ENCODE results near the gene OSTC. TPM values are rescaled to one million over a fixed set of nuclear protein-coding genes. Genes with fewer than 3 reads are reported as not detected.

The OSTC gene
- total RNA-seq, 1 donor = 451 TPM

- no peak for TF ChIP-seq CTCF (IDR thresholded peaks at IDR 0.05; ENCODE audit: insufficient read depth, low read depth, low read length)
- DNase-seq (ENCODE audit: low read depth) = peak; percentile 76
- H3K4me3 ChIP-seq (ENCODE audit: low read depth, low read length) = no peak overlapping the region
Observed at GRCh38 chr4:108644237-108644636, 6.2 kb upstream of the OSTC start.

- no peak overlapping the region for H3K4me3 ChIP-seq (ENCODE audit: low read depth, low read length)
- DNase-seq (ENCODE audit: low read depth) = no peak
- no peak for TF ChIP-seq CTCF (IDR thresholded peaks at IDR 0.05; ENCODE audit: insufficient read depth, low read depth, low read length)
Observed at GRCh38 chr4:108646706-108647105, 3.7 kb upstream of the OSTC start.

GRCh38 chr4:108649863-108650211, 562 bp upstream of the OSTC start:
- TF ChIP-seq CTCF (IDR thresholded peaks at IDR 0.05; ENCODE audit: insufficient read depth, low read depth, low read length) = no peak
- no peak for DNase-seq (ENCODE audit: low read depth)
- peak overlapping the region; percentile 77 for H3K4me3 ChIP-seq (ENCODE audit: low read depth, low read length)

GRCh38 chr4:108651014-108651791, 804 bp downstream of the OSTC start:
- TF ChIP-seq CTCF (IDR thresholded peaks at IDR 0.05; ENCODE audit: insufficient read depth, low read depth, low read length) = no peak
- peak; percentile 80 for DNase-seq (ENCODE audit: low read depth)
- H3K4me3 ChIP-seq (ENCODE audit: low read depth, low read length) = peak overlapping the region; percentile 77

GRCh38 chr4:108662629-108663028, 12.2 kb downstream of the OSTC start:
- no peak for DNase-seq (ENCODE audit: low read depth)
- TF ChIP-seq CTCF (IDR thresholded peaks at IDR 0.05; ENCODE audit: insufficient read depth, low read depth, low read length) = no peak
- no peak overlapping the region for H3K4me3 ChIP-seq (ENCODE audit: low read depth, low read length)

GRCh38 chr4:108674356-108674977, 24.1 kb downstream of the OSTC start:
- no peak for TF ChIP-seq CTCF (IDR thresholded peaks at IDR 0.05; ENCODE audit: insufficient read depth, low read depth, low read length)
- no peak overlapping the region for H3K4me3 ChIP-seq (ENCODE audit: low read depth, low read length)
- DNase-seq (ENCODE audit: low read depth) = no peak
